ENCODE measurements around the gene TMEM203.

GRCh38 chr9:137228506-137228967 lies 23.1 kb upstream of the TMEM203 start:
- TF ChIP-seq CTCF (IDR thresholded peaks at IDR 0.05) (no peak), POLR2A (IDR thresholded peaks at IDR 0.05) (no peak)

Data from lower leg skin (tissue), 3 donors.